ENCODE data around the gene ITGB8.
A peak's percentile ranks its signal among the peaks of the same experiment; 100 is the strongest.

GRCh38 chr7:20402747-20403230 is 72.1 kb downstream of the ITGB8 start:
- TF ChIP-seq YY1 (IDR thresholded peaks at IDR 0.05; ENCODE audit: extremely low read depth, insufficient replicate concordance, low read depth, low read length) (no peak), SIN3A (IDR thresholded peaks at IDR 0.05; ENCODE audit: low read depth) (no peak), ZNF274 (IDR thresholded peaks at IDR 0.05; ENCODE audit: low read depth, low read length) (no peak), CTCF (IDR thresholded peaks at IDR 0.05 in 2 of 3, conservative IDR thresholded peaks at IDR 0.05 in 1 of 3; ENCODE audit: borderline replicate concordance in 1 of 3, insufficient read depth in 1 of 3, low read depth in 2 of 3, low read length in 2 of 3) (peak; percentile 28 to 62 (median 40); a peak in 5 of 6 replicates), MAX (IDR thresholded peaks at IDR 0.05) (no peak), POLR2AphosphoS5 (IDR thresholded peaks at IDR 0.05; ENCODE audit: low read depth, low read length) (no peak), ZFX (IDR thresholded peaks at IDR 0.05) (no peak), EZH2 (IDR thresholded peaks at IDR 0.05) (no peak), POLR2A (IDR thresholded peaks at IDR 0.05; ENCODE audit: borderline replicate concordance, extremely low read depth, insufficient read depth, insufficient read length) (no peak), EZH2phosphoT487 (IDR thresholded peaks at IDR 0.05; ENCODE audit: borderline replicate concordance) (no peak)
